Keratinocyte (primary cell): ENCODE results near the gene ATXN10. TPM values are rescaled to one million over a fixed set of nuclear protein-coding genes. Genes with fewer than 3 reads are reported as not detected.
"Not testable (repeated sequence)": the region's sequence is repeated elsewhere in the genome, so short reads cannot be mapped to it uniquely, and the experiment has no call there.

Experiments used
- DNase-seq: peaks from one replicate; pipeline ENCODE4 v3.0.0-alpha.2; 2011; ENCODE audit warnings: low read depth, missing footprints, low spot score
- FAIRE-seq: peaks from 2 replicates; lab custom pipeline; 2011; peaks lifted over from hg19 to GRCh38; lab: Jason Lieb, UNC
- H2AFZ ChIP-seq: 2 replicates; pipeline ENCODE4 v1.6.0; 2012; ENCODE audit warnings: low read length, control low read depth, inconsistent platforms; ENCODE audit not compliant: control insufficient read depth
- H3K27ac ChIP-seq: 2 replicates; pipeline ENCODE4 v1.5.1; 2011; ENCODE audit warnings: low read length; ENCODE audit not compliant: control insufficient read depth, insufficient read depth
- H3K27me3 ChIP-seq: 3 replicates; pipeline ENCODE4 v1.6.0; 2011; ENCODE audit warnings: low read length; ENCODE audit not compliant: control insufficient read depth, insufficient read depth; ENCODE audit errors: extremely low read depth
- H3K36me3 ChIP-seq, 2 experiments: 2 replicates in 1 of 2; 3 replicates in 1 of 2; pipeline ENCODE4 v1.5.1; 2011; ENCODE audit warnings: low read length in 2 of 2, mild to moderate bottlenecking in 1 of 2; ENCODE audit not compliant: control insufficient read depth in 2 of 2, insufficient read depth in 2 of 2; ENCODE audit errors: extremely low read depth in 1 of 2
- H3K4me1 ChIP-seq: 3 replicates; pipeline ENCODE4 v1.5.1; 2011; ENCODE audit warnings: low read length; ENCODE audit not compliant: control insufficient read depth, insufficient read depth; ENCODE audit errors: extremely low read depth
- H3K4me2 ChIP-seq: 3 replicates; pipeline ENCODE4 v1.6.0; 2011; ENCODE audit warnings: low read depth, low read length; ENCODE audit not compliant: control insufficient read depth, insufficient read depth; ENCODE audit errors: extremely low read depth
- H3K4me3 ChIP-seq, 3 experiments: fragments of 200-600 bp in 1 of 3; sonication (generic) in 1 of 3; 2 replicates in 2 of 3; 3 replicates in 1 of 3; pipeline ENCODE4 v1.5.1; 2011 to 2016; ENCODE audit warnings: low read length in 3 of 3, mild to moderate bottlenecking in 3 of 3, control low read depth in 2 of 3, inconsistent platforms in 1 of 3, low read depth in 1 of 3, mixed read lengths in 1 of 3, mixed run types in 1 of 3, moderate library complexity in 1 of 3; ENCODE audit not compliant: control insufficient read depth in 2 of 3, insufficient read depth in 2 of 3; ENCODE audit errors: extremely low read depth in 1 of 3
- H3K79me2 ChIP-seq: 2 replicates; pipeline ENCODE4 v1.6.0; 2012; ENCODE audit warnings: low read length; ENCODE audit not compliant: control insufficient read depth, insufficient read depth
- H3K9ac ChIP-seq: 3 replicates; pipeline ENCODE4 v1.6.0; 2011; ENCODE audit warnings: low read length; ENCODE audit not compliant: control insufficient read depth, insufficient read depth; ENCODE audit errors: extremely low read depth
- H3K9me1 ChIP-seq: 3 replicates; pipeline ENCODE4 v1.6.0; 2011; ENCODE audit warnings: low read length; ENCODE audit not compliant: control insufficient read depth, insufficient read depth; ENCODE audit errors: extremely low read depth
- H3K9me3 ChIP-seq: 2 replicates; pipeline ENCODE4 v1.5.1; 2012; ENCODE audit warnings: low read depth, low read length; ENCODE audit not compliant: control insufficient read depth
- H4K20me1 ChIP-seq: 3 replicates; pipeline ENCODE4 v1.6.0; 2011; ENCODE audit warnings: low read length; ENCODE audit not compliant: control insufficient read depth, insufficient read depth; ENCODE audit errors: extremely low read depth
- CTCF ChIP-seq, 3 experiments: IDR thresholded peaks in 1 of 3; conservative IDR thresholded peaks in 1 of 3; optimal IDR thresholded peaks in 1 of 3; 2 replicates in 2 of 3; 3 replicates in 1 of 3; pipeline versions ENCODE3 to v1.5.1; 2011; ENCODE audit warnings: low read length in 3 of 3, mild to moderate bottlenecking in 3 of 3, moderate library complexity in 2 of 3, control low read depth in 1 of 3, inconsistent platforms in 1 of 3; ENCODE audit not compliant: insufficient read depth in 2 of 3; ENCODE audit errors: extremely low read depth in 1 of 3
- EZH2 ChIP-seq: IDR thresholded peaks from one replicate; pipeline ENCODE4 v1.6.1; 2012; ENCODE audit warnings: inconsistent platforms, mild to moderate bottlenecking, low read length, moderate library complexity
- dilution Hi-C: fragments of 300-500 bp; cut with MboI; formaldehyde crosslinking; loops from one replicate; pipeline ENCODE4 v1.7.0; 2020; ENCODE audit warnings: low sequenced_read_pairs; ENCODE audit not compliant: extremely low pct_ligation_motif_present
- polyA plus RNA-seq, 5 experiments: library from polyadenylated mRNA; depleted of rRNA in 3 of 5; stranded (reverse) in 3 of 5; stranded (forward) in 1 of 5; unstranded in 1 of 5; fragments of >200 nt; gene quantifications; 1 replicate in 1 of 5; 2 replicates in 3 of 5; 3 replicates in 1 of 5; pipeline versions ENCODE4 v1.2.1 to v1.2.3, GENCODE V29; 2011 to 2012; ENCODE audit warnings: missing spikeins in 2 of 5, low read depth in 1 of 5, low replicate concordance in 1 of 5

Gene ATXN10
- polyA plus RNA-seq, 1 donor (not counting 4 experiments of a cell fraction or from before 2014, with no cell fraction given) = 276 TPM

- FAIRE-seq (no peak), DNase-seq (no peak)
- Histone ChIP-seq H3K79me2 (peaks cover 18% of the 10 kb centered on the region), H3K9ac (no peak overlapping the region), H3K9me3 (no peaks in the 10 kb centered on the region), H3K36me3 (peaks cover 2 to 4% of the 10 kb centered on the region in 2 experiments), H3K9me1 (no peaks in the 10 kb centered on the region), H3K27ac (no peak overlapping the region), H2AFZ (no peak overlapping the region), H3K4me3 (no peak overlapping the region), H3K4me1 (peaks cover 15% of the 10 kb centered on the region), H3K4me2 (no peak overlapping the region), H4K20me1 (no peaks in the 10 kb centered on the region), H3K27me3 (no peaks in the 10 kb centered on the region)
- dilution Hi-C loops = no loop called here
- TF ChIP-seq EZH2 = no peak
- TF ChIP-seq CTCF (optimal IDR thresholded peaks at IDR 0.05 in 1 of 3, IDR thresholded peaks at IDR 0.05 in 1 of 3, conservative IDR thresholded peaks at IDR 0.05 in 1 of 3; ENCODE audit: extremely low read depth in 1 of 3, insufficient read depth in 2 of 3, low read length in 3 of 3) = no peak
These were observed 38.8 kb downstream of the ATXN10 start for GRCh38 chr22:45710469-45710868.

GRCh38 chr22:45714390-45714789 is 42.8 kb downstream of the ATXN10 start:
- dilution Hi-C loops, H4K20me1 ChIP-seq, H2AFZ ChIP-seq, DNase-seq, H3K4me2 ChIP-seq, H3K27ac ChIP-seq, H3K9me3 ChIP-seq, H3K27me3 ChIP-seq, H3K9me1 ChIP-seq, FAIRE-seq, H3K36me3 ChIP-seq, H3K4me3 ChIP-seq, H3K9ac ChIP-seq: not testable (repeated sequence)
- peaks cover 25% of the 10 kb centered on the region for H3K4me1 ChIP-seq
- peaks cover 13% of the 10 kb centered on the region for H3K79me2 ChIP-seq

- peak overlapping the region; percentile 44 for H3K4me2 ChIP-seq
These were observed 46.2 kb downstream of the ATXN10 start for GRCh38 chr22:45717789-45718188.

More at GRCh38 chr22:45717789-45718188, 46.2 kb downstream of the ATXN10 start:
- no peaks in the 10 kb centered on the region for H3K9me1 ChIP-seq
- peak overlapping the region; percentile 55 for H3K27ac ChIP-seq
- H3K9me3 ChIP-seq = no peaks in the 10 kb centered on the region
- FAIRE-seq = peak; percentile 77
- H3K36me3 ChIP-seq = peaks cover 2 to 17% of the 10 kb centered on the region in 2 experiments
- dilution Hi-C loops = no loop called here
- H3K27me3 ChIP-seq = no peaks in the 10 kb centered on the region
- H2AFZ ChIP-seq = no peak overlapping the region
- no peak overlapping the region for H3K9ac ChIP-seq
- H3K4me1 ChIP-seq = peaks cover 32% of the 10 kb centered on the region
- TF ChIP-seq CTCF (optimal IDR thresholded peaks at IDR 0.05 in 1 of 3, IDR thresholded peaks at IDR 0.05 in 1 of 3, conservative IDR thresholded peaks at IDR 0.05 in 1 of 3; ENCODE audit: extremely low read depth in 1 of 3, insufficient read depth in 2 of 3, low read length in 3 of 3) (no peak), EZH2 (no peak)
- H3K79me2 ChIP-seq = peaks cover 14% of the 10 kb centered on the region
- no peaks in the 10 kb centered on the region for H4K20me1 ChIP-seq
- H3K4me3 ChIP-seq = no peak overlapping the region
- DNase-seq = no peak
